Measurements from ENCODE around the gene SMIM33. TPM values are rescaled to one million over a fixed set of nuclear protein-coding genes. Genes with fewer than 3 reads are reported as not detected.
"Not testable (repeated sequence)": the region's sequence is repeated elsewhere in the genome, so short reads cannot be mapped to it uniquely, and the experiment has no call there.

Gene SMIM33
- total RNA-seq, 1 donor from 2014 or later: not detected

DNA sequence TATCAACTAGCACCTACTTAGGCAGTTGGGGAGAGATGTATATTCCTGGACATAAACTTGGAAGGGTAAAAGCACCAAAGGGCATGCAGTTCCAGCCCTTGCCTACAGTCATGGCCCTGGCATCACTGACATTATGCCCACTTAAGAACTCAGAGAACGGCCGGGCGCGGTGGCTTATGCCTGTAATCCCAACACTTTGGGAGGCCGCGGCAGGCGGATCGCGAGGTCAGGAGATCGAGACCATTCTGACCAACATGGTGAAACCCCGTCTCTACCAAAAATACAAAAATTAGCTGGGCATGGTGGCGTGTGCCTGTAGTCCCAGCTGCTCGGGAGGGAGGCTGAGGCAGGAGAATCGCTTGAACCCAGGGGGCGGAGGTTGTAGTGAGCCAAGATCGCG, 30.4 kb upstream of the SMIM33 start:
- H3K4me3 ChIP-seq (ENCODE audit: low read length in 3 of 3); H3K9ac ChIP-seq (ENCODE audit: low read depth in 1 of 3, low read length in 3 of 3); H3K27me3 ChIP-seq (ENCODE audit: control insufficient read depth in 3 of 3, insufficient read depth in 3 of 3, low read length in 3 of 3); H3K9me3 ChIP-seq (ENCODE audit: control insufficient read depth in 3 of 3, low read length in 3 of 3); H3K27ac ChIP-seq (ENCODE audit: low read depth, low read length): not testable (repeated sequence)
- H3K36me3 ChIP-seq (ENCODE audit: control insufficient read depth in 3 of 3, insufficient read depth in 3 of 3, low read length in 3 of 3): peaks cover 6 to 12% (median 7%) of the 10 kb centered on the region in 3 donors
- peaks cover 10 to 19% (median 10%) of the 10 kb centered on the region in 3 donors for H3K4me1 ChIP-seq (ENCODE audit: control insufficient read depth in 3 of 3, insufficient read depth in 3 of 3, low read length in 3 of 3)

- no peaks in the 10 kb centered on the region for H3K9me3 ChIP-seq (ENCODE audit: control insufficient read depth in 3 of 3, low read length in 3 of 3)
- H3K9ac ChIP-seq (ENCODE audit: low read depth in 1 of 3, low read length in 3 of 3): no peak overlapping the region
- H3K36me3 ChIP-seq (ENCODE audit: control insufficient read depth in 3 of 3, insufficient read depth in 3 of 3, low read length in 3 of 3): no peaks in the 10 kb centered on the region
- H3K27me3 ChIP-seq (ENCODE audit: control insufficient read depth in 3 of 3, insufficient read depth in 3 of 3, low read length in 3 of 3): no peaks in the 10 kb centered on the region
- no peak overlapping the region for H3K4me3 ChIP-seq (ENCODE audit: low read length in 3 of 3)
- H3K27ac ChIP-seq (ENCODE audit: low read depth, low read length): no peak overlapping the region
- peaks cover 5 to 12% (median 5%) of the 10 kb centered on the region in 3 donors for H3K4me1 ChIP-seq (ENCODE audit: control insufficient read depth in 3 of 3, insufficient read depth in 3 of 3, low read length in 3 of 3)
Observed at GRCh38 chr5:139443831-139444453, 26.9 kb upstream of the SMIM33 start.

DNA sequence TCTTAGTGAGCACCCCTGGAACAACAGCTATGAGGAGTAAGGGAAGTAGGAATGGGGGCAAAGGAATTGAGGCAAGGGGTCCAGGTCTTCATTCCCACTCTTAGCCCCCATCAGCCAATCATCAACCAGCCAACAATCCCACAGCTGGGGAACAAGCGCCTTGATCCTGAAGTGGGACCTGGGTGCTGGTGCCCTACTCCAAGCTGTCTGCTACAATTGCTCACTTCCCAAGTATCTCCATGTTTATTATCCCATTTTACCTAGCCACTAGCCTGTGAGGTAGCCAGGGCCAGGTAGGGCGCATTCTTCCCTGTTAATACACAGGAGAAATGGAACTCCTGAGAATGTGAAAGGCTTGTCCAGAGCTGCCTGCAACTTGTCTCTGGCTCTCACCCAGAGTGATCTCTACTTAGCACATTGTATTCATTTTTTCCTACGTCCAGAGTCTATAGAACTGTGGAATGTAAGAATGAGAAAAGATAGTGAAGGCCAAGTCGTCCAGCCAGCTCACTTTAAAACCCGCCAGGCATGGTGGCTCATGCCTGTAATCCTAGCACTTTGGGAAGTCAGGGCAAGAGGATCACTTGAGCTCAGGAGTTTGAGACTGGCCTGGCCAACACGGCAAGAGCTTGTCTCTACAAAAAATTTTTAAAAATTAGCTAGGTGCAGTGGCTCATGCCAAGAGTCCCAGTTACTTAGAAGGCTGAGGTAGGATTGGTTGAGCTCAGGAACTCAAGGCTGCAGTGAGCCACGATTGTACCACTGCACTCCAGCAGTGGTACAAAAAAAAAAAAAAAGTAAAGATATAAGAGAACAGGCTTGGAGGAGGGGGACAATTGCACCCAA, 25.3 kb upstream of the SMIM33 start:
- no peaks in the 10 kb centered on the region for H3K36me3 ChIP-seq (ENCODE audit: control insufficient read depth in 3 of 3, insufficient read depth in 3 of 3, low read length in 3 of 3)
- no peak overlapping the region for H3K9ac ChIP-seq (ENCODE audit: low read depth in 1 of 3, low read length in 3 of 3)
- H3K4me3 ChIP-seq (ENCODE audit: low read length in 3 of 3): no peak overlapping the region
- H3K4me1 ChIP-seq (ENCODE audit: control insufficient read depth in 3 of 3, insufficient read depth in 3 of 3, low read length in 3 of 3): peaks cover 0 to 3% (median 0%) of the 10 kb centered on the region in 3 donors
- no peak overlapping the region for H3K27ac ChIP-seq (ENCODE audit: low read depth, low read length)
- no peaks in the 10 kb centered on the region for H3K9me3 ChIP-seq (ENCODE audit: control insufficient read depth in 3 of 3, low read length in 3 of 3)
- no peaks in the 10 kb centered on the region for H3K27me3 ChIP-seq (ENCODE audit: control insufficient read depth in 3 of 3, insufficient read depth in 3 of 3, low read length in 3 of 3)

DNA sequence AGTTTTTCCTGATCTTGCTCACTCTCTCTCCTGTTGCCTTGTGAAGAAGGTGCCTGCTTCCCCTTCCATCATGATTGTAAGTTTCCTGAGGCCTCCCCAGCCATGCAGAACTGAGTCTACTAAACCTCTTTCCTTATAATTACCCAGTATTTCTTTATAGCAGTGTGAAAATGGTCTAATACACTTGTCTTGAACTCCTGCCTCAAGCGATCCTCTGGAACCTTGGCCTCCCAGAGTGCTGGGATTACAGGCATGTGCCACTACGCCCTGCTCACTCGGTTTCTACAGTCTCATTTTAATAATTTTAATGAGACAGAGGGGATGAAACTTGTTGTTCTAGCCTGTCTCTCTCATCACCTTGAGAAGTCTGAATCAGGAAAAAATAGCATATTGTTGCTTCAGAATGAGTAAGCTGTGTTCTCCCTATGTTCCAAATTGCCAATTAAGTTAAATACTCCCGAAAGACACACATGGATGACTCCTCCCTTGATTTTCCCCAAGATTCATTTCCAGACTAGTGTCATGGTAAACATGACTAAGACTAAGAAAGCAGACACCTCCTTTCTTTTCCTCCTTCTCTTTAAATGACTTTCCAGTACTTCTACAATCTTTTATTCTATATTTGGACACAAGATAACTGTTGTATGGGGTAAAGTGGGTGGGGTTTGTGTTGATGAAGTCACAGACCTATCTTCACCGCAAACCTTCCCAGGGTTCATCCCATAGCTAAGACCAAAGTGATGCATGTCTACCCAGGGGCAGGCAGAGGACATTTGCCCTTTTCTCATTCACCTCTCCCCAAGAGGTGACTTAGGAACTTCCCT, 23.6 kb upstream of the SMIM33 start:
- Histone ChIP-seq H3K36me3 (ENCODE audit: control insufficient read depth in 3 of 3, insufficient read depth in 3 of 3, low read length in 3 of 3) (no peaks in the 10 kb centered on the region), H3K27me3 (ENCODE audit: control insufficient read depth in 3 of 3, insufficient read depth in 3 of 3, low read length in 3 of 3) (no peaks in the 10 kb centered on the region), H3K27ac (ENCODE audit: low read depth, low read length) (no peak overlapping the region), H3K4me1 (ENCODE audit: control insufficient read depth in 3 of 3, insufficient read depth in 3 of 3, low read length in 3 of 3) (peaks cover 0 to 3% (median 0%) of the 10 kb centered on the region in 3 donors), H3K4me3 (ENCODE audit: low read length in 3 of 3) (no peak overlapping the region), H3K9me3 (ENCODE audit: control insufficient read depth in 3 of 3, low read length in 3 of 3) (no peaks in the 10 kb centered on the region), H3K9ac (ENCODE audit: low read depth in 1 of 3, low read length in 3 of 3) (no peak overlapping the region)

GRCh38 chr5:139451176-139451575, 19.6 kb upstream of the SMIM33 start:
- Histone ChIP-seq H3K4me1 (ENCODE audit: control insufficient read depth in 3 of 3, insufficient read depth in 3 of 3, low read length in 3 of 3) (no peaks in the 10 kb centered on the region), H3K9me3 (ENCODE audit: control insufficient read depth in 3 of 3, low read length in 3 of 3) (no peaks in the 10 kb centered on the region), H3K27ac (ENCODE audit: low read depth, low read length) (no peak overlapping the region), H3K27me3 (ENCODE audit: control insufficient read depth in 3 of 3, insufficient read depth in 3 of 3, low read length in 3 of 3) (no peaks in the 10 kb centered on the region), H3K9ac (ENCODE audit: low read depth in 1 of 3, low read length in 3 of 3) (no peak overlapping the region), H3K4me3 (ENCODE audit: low read length in 3 of 3) (no peak overlapping the region), H3K36me3 (ENCODE audit: control insufficient read depth in 3 of 3, insufficient read depth in 3 of 3, low read length in 3 of 3) (no peaks in the 10 kb centered on the region)

- Histone ChIP-seq H3K36me3 (ENCODE audit: control insufficient read depth in 3 of 3, insufficient read depth in 3 of 3, low read length in 3 of 3) (peaks cover 0 to 2% (median 0%) of the 10 kb centered on the region in 3 donors), H3K9me3 (ENCODE audit: control insufficient read depth in 3 of 3, low read length in 3 of 3) (no peaks in the 10 kb centered on the region), H3K27ac (ENCODE audit: low read depth, low read length) (no peak overlapping the region), H3K27me3 (ENCODE audit: control insufficient read depth in 3 of 3, insufficient read depth in 3 of 3, low read length in 3 of 3) (no peaks in the 10 kb centered on the region), H3K4me3 (ENCODE audit: low read length in 3 of 3) (no peak overlapping the region), H3K9ac (ENCODE audit: low read depth in 1 of 3, low read length in 3 of 3) (no peak overlapping the region), H3K4me1 (ENCODE audit: control insufficient read depth in 3 of 3, insufficient read depth in 3 of 3, low read length in 3 of 3) (no peaks in the 10 kb centered on the region)
Observed at GRCh38 chr5:139451878-139452660, 18.7 kb upstream of the SMIM33 start.

- Histone ChIP-seq H3K36me3 (ENCODE audit: control insufficient read depth in 3 of 3, insufficient read depth in 3 of 3, low read length in 3 of 3) (peaks cover 0 to 3% (median 0%) of the 10 kb centered on the region in 3 donors), H3K9me3 (ENCODE audit: control insufficient read depth in 3 of 3, low read length in 3 of 3) (no peaks in the 10 kb centered on the region), H3K27me3 (ENCODE audit: control insufficient read depth in 3 of 3, insufficient read depth in 3 of 3, low read length in 3 of 3) (no peaks in the 10 kb centered on the region), H3K9ac (ENCODE audit: low read depth in 1 of 3, low read length in 3 of 3) (no peak overlapping the region), H3K4me3 (ENCODE audit: low read length in 3 of 3) (no peak overlapping the region), H3K4me1 (ENCODE audit: control insufficient read depth in 3 of 3, insufficient read depth in 3 of 3, low read length in 3 of 3) (peaks cover 0 to 4% (median 0%) of the 10 kb centered on the region in 3 donors), H3K27ac (ENCODE audit: low read depth, low read length) (no peak overlapping the region)
Observed at GRCh38 chr5:139453683-139454567, 16.9 kb upstream of the SMIM33 start.

- peaks cover 0 to 3% (median 0%) of the 10 kb centered on the region in 3 donors for H3K36me3 ChIP-seq (ENCODE audit: control insufficient read depth in 3 of 3, insufficient read depth in 3 of 3, low read length in 3 of 3)
- H3K27ac ChIP-seq (ENCODE audit: low read depth, low read length): no peak overlapping the region
- no peaks in the 10 kb centered on the region for H3K27me3 ChIP-seq (ENCODE audit: control insufficient read depth in 3 of 3, insufficient read depth in 3 of 3, low read length in 3 of 3)
- H3K9ac ChIP-seq (ENCODE audit: low read depth in 1 of 3, low read length in 3 of 3): no peak overlapping the region
- H3K4me3 ChIP-seq (ENCODE audit: low read length in 3 of 3): no peak overlapping the region
- H3K9me3 ChIP-seq (ENCODE audit: control insufficient read depth in 3 of 3, low read length in 3 of 3): no peaks in the 10 kb centered on the region
- peaks cover 0 to 4% (median 0%) of the 10 kb centered on the region in 3 donors for H3K4me1 ChIP-seq (ENCODE audit: control insufficient read depth in 3 of 3, insufficient read depth in 3 of 3, low read length in 3 of 3)
Observed at GRCh38 chr5:139454568-139455290, 16.1 kb upstream of the SMIM33 start.
